Measurements from ENCODE around the gene ZFP36L2.

ZFP36L2 gene

GRCh38 chr2:43218155-43218701, 8.2 kb downstream of the ZFP36L2 start:
- no peaks in the 10 kb centered on the region for H3K9me3 ChIP-seq (ENCODE audit: low read length)
- peak overlapping the region; percentile 21 for H3K4me3 ChIP-seq (ENCODE audit: low read length)
- H3K36me3 ChIP-seq (ENCODE audit: insufficient read depth, low read length), result peaks cover 8% of the 10 kb centered on the region
- peaks cover 54% of the 10 kb centered on the region for H3K4me1 ChIP-seq (ENCODE audit: insufficient read depth, low read length)
- no peaks in the 10 kb centered on the region for H3K27me3 ChIP-seq (ENCODE audit: insufficient read depth, low read length)
- H2AFZ ChIP-seq (ENCODE audit: low read depth, low read length), result no peak overlapping the region

GRCh38 chr2:43217228-43218154, 8.9 kb downstream of the ZFP36L2 start:
- Histone ChIP-seq H3K4me3 (ENCODE audit: low read length) (peak overlapping the region; percentile 21), H3K36me3 (ENCODE audit: insufficient read depth, low read length) (peaks cover 2% of the 10 kb centered on the region), H3K9me3 (ENCODE audit: low read length) (no peaks in the 10 kb centered on the region), H3K4me1 (ENCODE audit: insufficient read depth, low read length) (peaks cover 46% of the 10 kb centered on the region), H3K27me3 (ENCODE audit: insufficient read depth, low read length) (no peaks in the 10 kb centered on the region), H2AFZ (ENCODE audit: low read depth, low read length) (no peak overlapping the region)

- H3K9me3 ChIP-seq (ENCODE audit: low read length), result no peaks in the 10 kb centered on the region
- no peaks in the 10 kb centered on the region for H3K36me3 ChIP-seq (ENCODE audit: insufficient read depth, low read length)
- no peak overlapping the region for H3K4me3 ChIP-seq (ENCODE audit: low read length)
- no peaks in the 10 kb centered on the region for H3K27me3 ChIP-seq (ENCODE audit: insufficient read depth, low read length)
- peaks cover 38% of the 10 kb centered on the region for H3K4me1 ChIP-seq (ENCODE audit: insufficient read depth, low read length)
- no peak overlapping the region for H2AFZ ChIP-seq (ENCODE audit: low read depth, low read length)
These were observed 9.8 kb downstream of the ZFP36L2 start for GRCh38 chr2:43216629-43217028.

- H3K27me3 ChIP-seq (ENCODE audit: insufficient read depth, low read length), result no peaks in the 10 kb centered on the region
- H3K4me1 ChIP-seq (ENCODE audit: insufficient read depth, low read length), result peaks cover 29% of the 10 kb centered on the region
- no peak overlapping the region for H2AFZ ChIP-seq (ENCODE audit: low read depth, low read length)
These were observed 10.6 kb downstream of the ZFP36L2 start for GRCh38 chr2:43215673-43216255.

GRCh38 chr2:43214253-43214652, 12.2 kb downstream of the ZFP36L2 start:
- Histone ChIP-seq H3K9me3 (ENCODE audit: low read length) (no peaks in the 10 kb centered on the region), H3K4me3 (ENCODE audit: low read length) (no peak overlapping the region), H3K36me3 (ENCODE audit: insufficient read depth, low read length) (no peaks in the 10 kb centered on the region), H3K4me1 (ENCODE audit: insufficient read depth, low read length) (peaks cover 20% of the 10 kb centered on the region), H2AFZ (ENCODE audit: low read depth, low read length) (no peak overlapping the region), H3K27me3 (ENCODE audit: insufficient read depth, low read length) (no peaks in the 10 kb centered on the region)

More at GRCh38 chr2:43215673-43216255, 10.6 kb downstream of the ZFP36L2 start:
- H3K4me3 ChIP-seq (ENCODE audit: low read length), result no peak overlapping the region
- H3K9me3 ChIP-seq (ENCODE audit: low read length), result no peaks in the 10 kb centered on the region
- no peaks in the 10 kb centered on the region for H3K36me3 ChIP-seq (ENCODE audit: insufficient read depth, low read length)

- Histone ChIP-seq H2AFZ (ENCODE audit: low read depth, low read length) (no peak overlapping the region), H3K36me3 (ENCODE audit: insufficient read depth, low read length) (no peaks in the 10 kb centered on the region), H3K4me3 (ENCODE audit: low read length) (no peak overlapping the region), H3K9me3 (ENCODE audit: low read length) (no peaks in the 10 kb centered on the region), H3K4me1 (ENCODE audit: insufficient read depth, low read length) (peaks cover 7% of the 10 kb centered on the region), H3K27me3 (ENCODE audit: insufficient read depth, low read length) (no peaks in the 10 kb centered on the region)
These were observed 13.5 kb downstream of the ZFP36L2 start for GRCh38 chr2:43212931-43213330.

- Histone ChIP-seq H3K9me3 (ENCODE audit: low read length) (no peaks in the 10 kb centered on the region), H3K4me1 (ENCODE audit: insufficient read depth, low read length) (peaks cover under 1% of the 10 kb centered on the region), H3K4me3 (ENCODE audit: low read length) (no peak overlapping the region), H2AFZ (ENCODE audit: low read depth, low read length) (no peak overlapping the region), H3K27me3 (ENCODE audit: insufficient read depth, low read length) (no peaks in the 10 kb centered on the region), H3K36me3 (ENCODE audit: insufficient read depth, low read length) (no peaks in the 10 kb centered on the region)
These were observed 14.1 kb downstream of the ZFP36L2 start for GRCh38 chr2:43212216-43212835.

- Histone ChIP-seq H3K27me3 (ENCODE audit: insufficient read depth, low read length) (no peaks in the 10 kb centered on the region), H3K4me3 (ENCODE audit: low read length) (no peak overlapping the region), H3K4me1 (ENCODE audit: insufficient read depth, low read length) (no peaks in the 10 kb centered on the region), H2AFZ (ENCODE audit: low read depth, low read length) (no peak overlapping the region), H3K9me3 (ENCODE audit: low read length) (no peaks in the 10 kb centered on the region), H3K36me3 (ENCODE audit: insufficient read depth, low read length) (no peaks in the 10 kb centered on the region)
These were observed 15.7 kb downstream of the ZFP36L2 start for GRCh38 chr2:43210467-43211303.

GRCh38 chr2:43210125-43210466, 16.3 kb downstream of the ZFP36L2 start:
- Histone ChIP-seq H2AFZ (ENCODE audit: low read depth, low read length) (no peak overlapping the region), H3K9me3 (ENCODE audit: low read length) (no peaks in the 10 kb centered on the region), H3K4me3 (ENCODE audit: low read length) (no peak overlapping the region), H3K36me3 (ENCODE audit: insufficient read depth, low read length) (no peaks in the 10 kb centered on the region), H3K4me1 (ENCODE audit: insufficient read depth, low read length) (no peaks in the 10 kb centered on the region), H3K27me3 (ENCODE audit: insufficient read depth, low read length) (no peaks in the 10 kb centered on the region)

- no peak overlapping the region for H2AFZ ChIP-seq (ENCODE audit: low read depth, low read length)
- H3K27me3 ChIP-seq (ENCODE audit: insufficient read depth, low read length), result no peaks in the 10 kb centered on the region
- H3K4me3 ChIP-seq (ENCODE audit: low read length), result no peak overlapping the region
- no peaks in the 10 kb centered on the region for H3K9me3 ChIP-seq (ENCODE audit: low read length)
- no peaks in the 10 kb centered on the region for H3K36me3 ChIP-seq (ENCODE audit: insufficient read depth, low read length)
- H3K4me1 ChIP-seq (ENCODE audit: insufficient read depth, low read length), result no peaks in the 10 kb centered on the region
These were observed 17.1 kb downstream of the ZFP36L2 start for GRCh38 chr2:43209204-43209717.

- H3K4me3 ChIP-seq (ENCODE audit: low read length), result no peak overlapping the region
- no peaks in the 10 kb centered on the region for H3K4me1 ChIP-seq (ENCODE audit: insufficient read depth, low read length)
- H3K9me3 ChIP-seq (ENCODE audit: low read length), result no peaks in the 10 kb centered on the region
- H3K27me3 ChIP-seq (ENCODE audit: insufficient read depth, low read length), result no peaks in the 10 kb centered on the region
- no peak overlapping the region for H2AFZ ChIP-seq (ENCODE audit: low read depth, low read length)
- no peaks in the 10 kb centered on the region for H3K36me3 ChIP-seq (ENCODE audit: insufficient read depth, low read length)
These were observed 18.7 kb downstream of the ZFP36L2 start for GRCh38 chr2:43207553-43208300.

GRCh38 chr2:43206602-43207001, 19.8 kb downstream of the ZFP36L2 start:
- H2AFZ ChIP-seq (ENCODE audit: low read depth, low read length), result no peak overlapping the region
- H3K9me3 ChIP-seq (ENCODE audit: low read length), result no peaks in the 10 kb centered on the region
- no peaks in the 10 kb centered on the region for H3K4me1 ChIP-seq (ENCODE audit: insufficient read depth, low read length)
- H3K36me3 ChIP-seq (ENCODE audit: insufficient read depth, low read length), result no peaks in the 10 kb centered on the region
- H3K4me3 ChIP-seq (ENCODE audit: low read length), result no peak overlapping the region
- H3K27me3 ChIP-seq (ENCODE audit: insufficient read depth, low read length), result no peaks in the 10 kb centered on the region

Data from neuron (in vitro differentiated cells).